ENCODE results near the gene MTOR.

MTOR gene

GRCh38 chr1:11187000-11187399, 75.4 kb downstream of the MTOR start:
- TF ChIP-seq FOXP2 (optimal IDR thresholded peaks at IDR 0.05; ENCODE audit: borderline replicate concordance, extremely low read depth, extremely low read length, insufficient read depth) = no peak
- no peak for TF ChIP-seq SIN3A (IDR thresholded peaks at IDR 0.05; ENCODE audit: borderline replicate concordance, insufficient read depth, low read length)
- TF ChIP-seq POLR2AphosphoS5 (IDR thresholded peaks at IDR 0.05; ENCODE audit: low read depth, low read length) = no peak
- no peak for TF ChIP-seq REST (IDR thresholded peaks at IDR 0.05; ENCODE audit: insufficient read depth in 1 of 2, low read depth in 2 of 2, low read length in 2 of 2)
- no peak for TF ChIP-seq TAF1 (IDR thresholded peaks at IDR 0.05; ENCODE audit: borderline replicate concordance, insufficient read depth, low read length)

- no peak for TF ChIP-seq FOXP2 (optimal IDR thresholded peaks at IDR 0.05; ENCODE audit: borderline replicate concordance, extremely low read depth, extremely low read length, insufficient read depth)
- TF ChIP-seq TAF1 (IDR thresholded peaks at IDR 0.05; ENCODE audit: borderline replicate concordance, insufficient read depth, low read length) = no peak
- no peak for TF ChIP-seq SIN3A (IDR thresholded peaks at IDR 0.05; ENCODE audit: borderline replicate concordance, insufficient read depth, low read length)
- TF ChIP-seq REST (IDR thresholded peaks at IDR 0.05; ENCODE audit: insufficient read depth in 1 of 2, low read depth in 2 of 2, low read length in 2 of 2) = no peak
- no peak for TF ChIP-seq POLR2AphosphoS5 (IDR thresholded peaks at IDR 0.05; ENCODE audit: low read depth, low read length)
Measured at GRCh38 chr1:11184973-11185372, 77.4 kb downstream of the MTOR start.

- TF ChIP-seq TAF1 (IDR thresholded peaks at IDR 0.05; ENCODE audit: borderline replicate concordance, insufficient read depth, low read length) (no peak), POLR2AphosphoS5 (IDR thresholded peaks at IDR 0.05; ENCODE audit: low read depth, low read length) (no peak), FOXP2 (optimal IDR thresholded peaks at IDR 0.05; ENCODE audit: borderline replicate concordance, extremely low read depth, extremely low read length, insufficient read depth) (no peak), REST (IDR thresholded peaks at IDR 0.05; ENCODE audit: insufficient read depth in 1 of 2, low read depth in 2 of 2, low read length in 2 of 2) (no peak), SIN3A (IDR thresholded peaks at IDR 0.05; ENCODE audit: borderline replicate concordance, insufficient read depth, low read length) (no peak)
Measured at GRCh38 chr1:11182884-11183283, 79.5 kb downstream of the MTOR start.

- TF ChIP-seq POLR2AphosphoS5 (IDR thresholded peaks at IDR 0.05; ENCODE audit: low read depth, low read length) (no peak), REST (IDR thresholded peaks at IDR 0.05; ENCODE audit: insufficient read depth in 1 of 2, low read depth in 2 of 2, low read length in 2 of 2) (no peak), SIN3A (IDR thresholded peaks at IDR 0.05; ENCODE audit: borderline replicate concordance, insufficient read depth, low read length) (no peak), TAF1 (IDR thresholded peaks at IDR 0.05; ENCODE audit: borderline replicate concordance, insufficient read depth, low read length) (no peak), FOXP2 (optimal IDR thresholded peaks at IDR 0.05; ENCODE audit: borderline replicate concordance, extremely low read depth, extremely low read length, insufficient read depth) (no peak)
Measured at GRCh38 chr1:11180342-11180744, 82.0 kb downstream of the MTOR start.

- TF ChIP-seq POLR2AphosphoS5 (IDR thresholded peaks at IDR 0.05; ENCODE audit: low read depth, low read length) (no peak), TAF1 (IDR thresholded peaks at IDR 0.05; ENCODE audit: borderline replicate concordance, insufficient read depth, low read length) (no peak), SIN3A (IDR thresholded peaks at IDR 0.05; ENCODE audit: borderline replicate concordance, insufficient read depth, low read length) (no peak), FOXP2 (optimal IDR thresholded peaks at IDR 0.05; ENCODE audit: borderline replicate concordance, extremely low read depth, extremely low read length, insufficient read depth) (no peak), REST (IDR thresholded peaks at IDR 0.05; ENCODE audit: insufficient read depth in 1 of 2, low read depth in 2 of 2, low read length in 2 of 2) (no peak)
Measured at GRCh38 chr1:11179125-11179524, 83.2 kb downstream of the MTOR start.

Measured in PFSK-1 (cell line).